ENCODE data around the gene ELMOD1.

GRCh38 chr11:107549954-107550285 is 41.0 kb upstream of the ELMOD1 start:
- TF ChIP-seq EZH2 (IDR thresholded peaks at IDR 0.05; ENCODE audit: low read depth, unreplicated experiment): no peak
- TF ChIP-seq CTCF (conservative IDR thresholded peaks at IDR 0.05; ENCODE audit: low read depth in 2 of 2): no peak
- no peak for TF ChIP-seq CREB1 (CRISPR knock-in tag; IDR thresholded peaks at IDR 0.05; ENCODE audit: low read depth)
- no peak for TF ChIP-seq ETS1 (IDR thresholded peaks at IDR 0.05)
- TF ChIP-seq POLR2AphosphoS5 (IDR thresholded peaks at IDR 0.05; ENCODE audit: low read depth): no peak

Measured in GM23338 (cell line).